Measurements from ENCODE around the gene VAMP2. TPM values are rescaled to one million over a fixed set of nuclear protein-coding genes. Genes with fewer than 3 reads are reported as not detected.

Gene VAMP2
- total RNA-seq, 1 donor from 2014 or later, result 46.4 TPM

DNA sequence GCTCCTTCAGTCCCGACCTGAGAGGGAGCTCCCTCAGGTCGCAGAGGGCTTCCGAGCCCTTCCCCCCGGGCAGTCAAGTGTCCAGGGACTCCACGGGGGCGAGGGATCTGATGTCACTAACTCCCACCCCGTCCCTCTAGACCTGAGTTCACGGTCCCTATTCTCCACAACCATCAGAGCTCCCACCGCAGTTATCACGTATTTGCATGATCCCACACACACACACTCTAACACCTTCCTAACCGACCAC is 6.8 kb downstream of the VAMP2 start:
- no peak for DNase-seq (ENCODE audit: low spot score, unreplicated experiment)
- H3K9me3 Mint-ChIP-seq (ENCODE audit: low read depth), result no peaks in the 10 kb centered on the region
- TF ChIP-seq, protein P1, sequence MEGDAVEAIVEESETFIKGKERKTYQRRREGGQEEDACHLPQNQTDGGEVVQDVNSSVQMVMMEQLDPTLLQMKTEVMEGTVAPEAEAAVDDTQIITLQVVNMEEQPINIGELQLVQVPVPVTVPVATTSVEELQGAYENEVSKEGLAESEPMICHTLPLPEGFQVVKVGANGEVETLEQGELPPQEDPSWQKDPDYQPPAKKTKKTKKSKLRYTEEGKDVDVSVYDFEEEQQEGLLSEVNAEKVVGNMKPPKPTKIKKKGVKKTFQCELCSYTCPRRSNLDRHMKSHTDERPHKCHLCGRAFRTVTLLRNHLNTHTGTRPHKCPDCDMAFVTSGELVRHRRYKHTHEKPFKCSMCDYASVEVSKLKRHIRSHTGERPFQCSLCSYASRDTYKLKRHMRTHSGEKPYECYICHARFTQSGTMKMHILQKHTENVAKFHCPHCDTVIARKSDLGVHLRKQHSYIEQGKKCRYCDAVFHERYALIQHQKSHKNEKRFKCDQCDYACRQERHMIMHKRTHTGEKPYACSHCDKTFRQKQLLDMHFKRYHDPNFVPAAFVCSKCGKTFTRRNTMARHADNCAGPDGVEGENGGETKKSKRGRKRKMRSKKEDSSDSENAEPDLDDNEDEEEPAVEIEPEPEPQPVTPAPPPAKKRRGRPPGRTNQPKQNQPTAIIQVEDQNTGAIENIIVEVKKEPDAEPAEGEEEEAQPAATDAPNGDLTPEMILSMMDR (IDR thresholded peaks at IDR 0.05; ENCODE audit: unreplicated experiment), result no peak
- H3K27ac Mint-ChIP-seq, result no peak overlapping the region
- H3K4me3 Mint-ChIP-seq (ENCODE audit: low read depth), result no peak overlapping the region
- H3K27me3 Mint-ChIP-seq, result no peaks in the 10 kb centered on the region
- peaks cover 21% of the 10 kb centered on the region for H3K4me1 Mint-ChIP-seq (ENCODE audit: low read depth)
- peaks cover 9% of the 10 kb centered on the region for H3K36me3 Mint-ChIP-seq (ENCODE audit: insufficient read depth)

DNA sequence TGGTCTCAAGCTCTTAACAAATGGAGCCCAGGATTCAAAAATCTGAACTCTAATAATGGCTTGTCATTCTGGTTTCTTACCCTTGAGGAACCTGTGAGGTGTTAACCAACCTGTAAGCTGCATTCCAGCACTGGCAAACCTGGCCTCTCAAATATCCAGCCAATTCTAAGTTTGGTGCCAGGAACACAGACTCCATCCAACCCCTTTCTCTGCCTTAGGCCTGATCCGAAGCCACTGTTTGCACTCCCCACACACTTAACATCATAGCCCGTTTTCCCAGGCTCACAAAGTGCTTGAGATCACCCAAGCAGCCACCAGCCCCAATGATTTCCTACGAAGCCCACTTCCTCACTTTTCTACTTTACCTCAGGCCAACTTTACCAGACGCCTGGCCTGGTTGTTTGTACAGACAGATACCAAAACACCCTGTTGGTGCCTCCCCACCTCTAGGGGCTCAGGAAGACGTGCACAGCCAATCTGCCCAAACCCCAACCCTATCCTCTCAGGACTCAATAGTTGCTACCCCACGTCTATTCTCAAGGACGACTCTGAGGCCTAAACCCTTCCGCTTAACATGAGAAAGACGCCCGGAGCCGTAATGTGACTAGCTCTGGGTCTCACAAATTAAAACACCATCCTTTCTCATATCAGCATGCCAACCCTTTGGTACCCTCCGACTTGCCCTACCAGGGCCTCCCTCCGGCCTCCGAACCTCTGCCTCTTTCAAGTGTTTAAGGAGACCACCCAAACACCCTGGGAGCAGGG is 7.3 kb downstream of the VAMP2 start:
- DNase-seq (ENCODE audit: low spot score, unreplicated experiment), result no peak
- Mint-ChIP-seq H3K9me3 (ENCODE audit: low read depth) (no peaks in the 10 kb centered on the region), H3K27ac (no peak overlapping the region), H3K36me3 (ENCODE audit: insufficient read depth) (peaks cover 9% of the 10 kb centered on the region), H3K4me1 (ENCODE audit: low read depth) (peaks cover 19% of the 10 kb centered on the region), H3K4me3 (ENCODE audit: low read depth) (no peak overlapping the region), H3K27me3 (no peaks in the 10 kb centered on the region)
- TF ChIP-seq, protein P1 (IDR thresholded peaks at IDR 0.05; ENCODE audit: unreplicated experiment), result no peak

DNA sequence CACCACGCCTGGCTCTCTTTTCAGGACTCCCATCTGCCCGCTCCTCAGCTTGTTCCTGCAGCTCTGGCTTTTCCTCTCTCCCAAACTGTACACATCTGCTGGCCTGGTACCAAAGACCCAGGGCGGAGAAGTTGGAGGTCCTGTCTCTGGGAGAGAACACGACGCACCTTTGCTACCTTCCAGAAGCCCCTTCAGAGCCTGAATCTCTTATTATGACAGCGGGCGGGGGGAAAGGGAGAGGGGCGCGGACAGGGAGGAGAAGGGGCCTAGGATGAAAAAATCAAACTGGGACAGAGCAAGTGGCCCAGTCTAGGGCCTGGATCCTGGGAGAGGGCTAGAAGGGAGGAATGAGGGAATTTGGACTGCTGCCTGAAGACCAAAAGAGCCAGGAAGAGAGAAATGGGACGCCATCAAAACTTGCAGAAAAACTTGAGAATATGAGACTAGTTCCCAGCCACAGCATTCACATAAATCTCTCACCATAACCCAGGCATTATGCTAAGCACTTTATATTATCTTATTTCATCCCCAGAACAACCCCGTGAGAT is 8.1 kb downstream of the VAMP2 start:
- DNase-seq (ENCODE audit: low spot score, unreplicated experiment), result no peak
- Mint-ChIP-seq H3K36me3 (ENCODE audit: insufficient read depth) (peaks cover 6% of the 10 kb centered on the region), H3K4me3 (ENCODE audit: low read depth) (peak overlapping the region; percentile 8), H3K27ac (peak overlapping the region; percentile 88), H3K9me3 (ENCODE audit: low read depth) (no peaks in the 10 kb centered on the region), H3K4me1 (ENCODE audit: low read depth) (peaks cover 16% of the 10 kb centered on the region), H3K27me3 (no peaks in the 10 kb centered on the region)
- TF ChIP-seq, protein P1 (IDR thresholded peaks at IDR 0.05; ENCODE audit: unreplicated experiment), result no peak

DNA sequence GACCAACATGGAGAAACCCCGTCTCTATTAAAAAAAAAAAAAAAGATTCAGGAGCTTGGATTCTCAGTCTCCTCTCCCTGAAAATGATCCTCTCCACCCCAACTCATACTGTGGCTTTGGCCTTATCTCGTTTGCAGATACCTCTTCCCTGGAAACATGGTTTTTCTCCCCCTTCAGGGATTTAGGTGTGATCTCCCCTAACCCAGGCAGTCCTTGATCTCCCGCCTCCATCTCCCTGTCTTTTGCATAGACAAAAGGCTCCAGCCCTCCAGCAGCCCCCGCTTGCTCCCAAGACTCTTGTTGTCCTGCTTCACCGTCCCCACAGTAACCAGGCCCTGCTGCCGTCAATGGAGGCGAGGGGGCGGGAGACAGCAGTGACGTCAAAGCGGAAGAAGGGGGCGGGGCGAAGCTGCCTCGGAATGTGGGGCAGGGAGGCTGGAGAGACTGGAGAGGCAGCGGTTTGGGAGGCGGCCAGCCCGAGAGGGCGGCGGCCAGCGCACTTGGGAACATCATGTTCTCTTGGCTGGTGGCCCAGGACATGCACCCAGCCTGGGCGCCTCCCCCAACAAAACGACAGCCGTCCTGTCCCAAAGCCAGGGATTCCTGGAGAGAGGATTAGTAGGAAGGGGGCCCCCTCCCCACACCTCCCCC is 8.7 kb downstream of the VAMP2 start:
- H3K4me1 Mint-ChIP-seq (ENCODE audit: low read depth), result peaks cover 16% of the 10 kb centered on the region
- DNase-seq (ENCODE audit: low spot score, unreplicated experiment), result peak; percentile 54
- peaks cover 6% of the 10 kb centered on the region for H3K36me3 Mint-ChIP-seq (ENCODE audit: insufficient read depth)
- H3K4me3 Mint-ChIP-seq (ENCODE audit: low read depth), result peak overlapping the region; percentile 39
- no peaks in the 10 kb centered on the region for H3K9me3 Mint-ChIP-seq (ENCODE audit: low read depth)
- TF ChIP-seq, protein P1 (IDR thresholded peaks at IDR 0.05; ENCODE audit: unreplicated experiment), result no peak
- H3K27me3 Mint-ChIP-seq, result no peaks in the 10 kb centered on the region
- peak overlapping the region; percentile 97 for H3K27ac Mint-ChIP-seq

DNA sequence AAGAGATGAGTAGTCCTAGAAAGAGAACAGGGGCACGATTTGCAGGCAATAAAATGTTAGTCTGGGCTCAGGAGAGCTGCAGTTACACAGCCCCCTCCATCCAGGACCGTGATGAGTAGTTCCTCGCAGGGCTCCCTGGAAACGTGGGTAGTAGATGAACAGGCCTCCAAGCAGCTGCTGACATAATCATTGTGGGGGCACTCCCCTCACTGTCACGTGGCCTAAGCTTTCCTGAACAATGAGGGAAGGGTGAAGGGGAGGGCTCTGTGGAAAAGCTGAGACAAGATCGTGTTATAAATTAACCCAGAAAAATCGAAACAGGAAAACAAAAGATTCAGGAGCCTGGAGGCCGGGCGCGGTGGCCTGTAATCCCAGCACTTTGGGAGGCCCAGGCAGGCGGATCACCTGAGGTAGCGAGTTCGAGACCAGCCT is 9.2 kb downstream of the VAMP2 start:
- TF ChIP-seq, protein P1 (IDR thresholded peaks at IDR 0.05; ENCODE audit: unreplicated experiment), result no peak
- Mint-ChIP-seq H3K4me3 (ENCODE audit: low read depth) (peak overlapping the region; percentile 53), H3K9me3 (ENCODE audit: low read depth) (no peaks in the 10 kb centered on the region), H3K36me3 (ENCODE audit: insufficient read depth) (peaks cover 2% of the 10 kb centered on the region), H3K4me1 (ENCODE audit: low read depth) (peaks cover 16% of the 10 kb centered on the region), H3K27me3 (no peaks in the 10 kb centered on the region), H3K27ac (peak overlapping the region; percentile 97)
- DNase-seq (ENCODE audit: low spot score, unreplicated experiment), result no peak
